Smooth muscle cell of trachea (primary cell): ENCODE measurements around the gene IPMK. TPM values are rescaled to one million over a fixed set of nuclear protein-coding genes. Genes with fewer than 3 reads are reported as not detected.

ENCODE experiments used
- total RNA-seq: library from RNA; depleted of rRNA; stranded (reverse); fragments of >200 nt; gene quantifications from 2 replicates; pipeline ENCODE4 v1.2.1, GENCODE V29; 2014

IPMK gene
- total RNA-seq: 7.1 and 7.3 TPM in 2 replicates

DNA sequence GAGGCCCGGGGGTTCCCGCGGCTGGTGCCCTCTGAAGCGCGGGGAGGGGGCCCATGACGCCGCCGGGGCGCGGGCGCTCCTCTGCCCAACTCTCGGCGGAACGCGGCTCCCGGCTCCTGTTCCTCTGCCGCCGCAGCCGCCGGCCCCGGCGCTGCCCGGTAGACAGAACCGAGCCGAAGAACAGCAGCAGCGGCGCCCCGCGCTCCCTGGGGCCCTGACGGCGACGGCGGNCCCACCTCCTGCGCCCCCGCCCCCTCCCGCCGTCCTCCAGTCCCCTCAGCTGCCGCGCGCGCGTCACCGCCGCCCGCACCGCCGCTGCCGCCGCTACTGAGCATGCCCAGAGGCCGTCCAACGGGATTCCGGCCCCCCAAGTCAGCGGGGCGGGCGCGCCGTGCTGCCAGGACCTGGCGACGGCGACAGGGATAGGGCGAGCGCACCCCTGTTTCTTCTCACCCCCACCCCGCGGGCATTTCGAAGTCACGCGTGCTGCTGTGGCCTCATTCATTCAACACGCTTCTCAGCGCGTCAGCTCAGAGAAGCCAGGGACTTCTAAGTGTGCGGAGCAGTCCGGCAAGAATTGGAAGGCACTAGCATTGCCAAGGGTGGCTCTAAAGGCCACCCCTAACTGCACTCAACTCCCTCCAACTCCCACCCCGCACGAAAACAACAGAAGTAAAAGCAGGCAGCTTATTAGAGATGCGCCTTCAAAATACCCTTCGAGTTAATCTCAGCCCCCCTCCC lies at the start of gene IPMK:
IPMK (minus strand) TSS at position 182 of the 741 bp plus-strand sequence. CDS start 283 bp downstream, outside the sequence.

DNA sequence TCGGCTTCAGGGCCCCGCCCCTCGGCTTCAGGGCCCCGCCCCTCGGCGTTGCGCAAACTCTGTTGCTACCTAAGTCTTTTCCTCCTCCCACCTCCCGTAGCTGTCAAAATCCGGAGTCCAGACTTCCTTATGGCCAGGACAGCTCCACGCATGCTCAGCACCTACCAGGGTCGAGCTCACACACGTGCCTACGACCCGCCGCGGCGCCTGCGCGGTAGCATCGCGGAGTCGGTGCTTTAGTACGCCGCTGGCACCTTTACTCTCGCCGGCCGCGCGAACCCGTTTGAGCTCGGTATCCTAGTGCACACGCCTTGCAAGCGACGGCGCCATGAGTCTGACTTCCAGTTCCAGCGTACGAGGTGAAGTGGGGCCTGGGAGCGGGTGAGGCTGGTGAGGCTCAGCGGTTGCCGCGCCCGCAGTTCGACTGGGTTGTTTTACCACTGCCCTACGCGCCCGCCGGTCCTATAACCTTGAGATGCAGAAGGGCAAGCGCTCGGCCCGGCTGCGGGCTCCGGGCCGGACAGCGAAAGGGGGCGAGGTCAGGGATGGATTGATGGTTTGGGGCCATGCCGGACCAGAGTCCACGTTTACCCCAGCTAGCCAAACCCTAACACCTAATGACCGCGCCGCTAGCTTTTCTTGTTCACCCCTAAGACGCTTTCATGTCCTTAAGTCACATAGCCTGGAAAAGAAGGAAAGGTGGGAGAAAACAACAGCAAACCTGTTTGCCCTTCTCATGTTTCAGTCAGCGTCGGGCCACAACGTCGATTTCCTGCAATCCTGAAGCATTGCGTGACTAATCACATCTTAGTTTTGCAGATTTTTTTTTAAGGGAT lies 1.5 kb upstream of the IPMK start, which contains the start of gene CISD1:
CISD1 (plus strand) TSS at position 217 of the 836 bp plus-strand sequence; CDS start at position 329, 112 bp downstream.

Other genes with a start within 250 kb of the IPMK start
- gene CISD1, start 1.3 kb upstream of the IPMK start, total RNA-seq: 14.6 and 40.7 TPM in 2 replicates
- gene UBE2D1, start 67.1 kb upstream of the IPMK start, total RNA-seq: 11.3 and 12.7 TPM in 2 replicates
- gene TFAM, start 117.5 kb upstream of the IPMK start, total RNA-seq: 9.6 and 19.1 TPM in 2 replicates
- gene BICC1, start 245.0 kb upstream of the IPMK start, total RNA-seq: 72.9 and 102 TPM in 2 replicates